Measurements from ENCODE around the gene DCST1. TPM values are rescaled to one million over a fixed set of nuclear protein-coding genes. Genes with fewer than 3 reads are reported as not detected.

The DCST1 gene
- total and polyA plus RNA-seq, 2 of the 4 experiments (the other 2 are of a cell fraction): not detected

DNA sequence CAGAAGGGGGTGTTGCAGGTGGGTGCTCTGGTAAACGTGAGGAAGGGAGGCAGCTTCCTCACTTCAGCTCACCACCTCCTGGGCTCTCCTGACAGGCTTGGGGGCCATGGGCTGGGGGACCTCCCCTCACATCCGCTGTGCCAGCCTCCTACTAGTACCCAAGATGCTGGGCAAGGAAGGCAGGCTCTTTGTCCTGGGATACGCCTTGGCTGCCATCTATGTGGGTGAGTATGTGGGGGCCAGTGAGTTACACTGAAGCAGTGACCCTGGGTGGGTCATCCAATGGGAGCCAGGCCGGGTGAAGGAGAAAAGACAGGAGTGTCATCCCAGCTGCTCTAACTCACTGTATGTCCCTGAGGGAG, 5.7 kb downstream of the DCST1 start:
- intact Hi-C loops (cut with micrococcal nuclease): no loop called here
- no TSS peak for BruUV-seq (replicated peaks)

More for the DNA sequence above, 5.7 kb downstream of the DCST1 start:
- Histone ChIP-seq H3K27me3 (ENCODE audit: control insufficient read depth, insufficient read depth, low read length) (peaks cover 36% of the 10 kb centered on the region), H3K23ac (ENCODE audit: low read depth, low read length) (no peak overlapping the region), H3K4ac (ENCODE audit: low read depth, low read length) (no peak overlapping the region), H2BK15ac (ENCODE audit: low read depth, low read length) (no peak overlapping the region), H3K9ac (ENCODE audit: low read depth, low read length) (no peak overlapping the region), H2AFZ (replicated peaks; ENCODE audit: low read length, poor library complexity) (no peak overlapping the region), H3K14ac (replicated peaks; ENCODE audit: low read depth, low read length) (no peak overlapping the region), H3K56ac (ENCODE audit: extremely low read depth, insufficient read depth, low read length) (no peak overlapping the region), H2AK9ac (replicated peaks; ENCODE audit: low read depth, low read length, poor library complexity) (no peak overlapping the region), H3K9me3 (ENCODE audit: control insufficient read depth, insufficient read depth, low read length) (no peaks in the 10 kb centered on the region), H3K4me2 (ENCODE audit: low read depth, low read length) (no peak overlapping the region), H2BK20ac (ENCODE audit: low read depth, low read length) (no peak overlapping the region), H4K8ac (ENCODE audit: low read depth in 2 of 2, low read length in 2 of 2) (no peak overlapping the region), H2BK120ac (ENCODE audit: low read depth, low read length) (no peak overlapping the region), H3K36me3 (ENCODE audit: control insufficient read depth, insufficient read depth, low read length) (no peaks in the 10 kb centered on the region), H2AK5ac (ENCODE audit: low read depth, low read length) (no peak overlapping the region), H4K20me1 (ENCODE audit: insufficient read depth, low read length) (no peaks in the 10 kb centered on the region), H3K27ac (ENCODE audit: insufficient read depth, low read length) (no peak overlapping the region), H3K18ac (ENCODE audit: low read depth, low read length) (no peak overlapping the region), H3K9me1 (ENCODE audit: insufficient read depth, low read length) (peaks cover 6% of the 10 kb centered on the region; the same call in 1 of the 2 replicates), H3K4me3 (ENCODE audit: insufficient read depth, low read depth, low read length) (no peak overlapping the region), H3K79me1 (ENCODE audit: low read depth in 1 of 2, low read length in 2 of 2) (no peaks in the 10 kb centered on the region), H4K5ac (ENCODE audit: low read depth, low read length) (no peak overlapping the region), H2BK5ac (ENCODE audit: low read depth, low read length, poor library complexity, severe bottlenecking) (no peak overlapping the region), H4K91ac (ENCODE audit: insufficient read depth, low read depth, low read length) (no peak overlapping the region), H3K4me1 (ENCODE audit: control insufficient read depth, insufficient read depth, low read length) (peaks cover 1% of the 10 kb centered on the region; the same call in 1 of the 2 replicates)
- TF ChIP-seq RCOR1 (IDR thresholded peaks at IDR 0.05; ENCODE audit: insufficient replicate concordance, low read length): no peak
- TF ChIP-seq NFE2L2 (IDR thresholded peaks at IDR 0.05; ENCODE audit: low read depth, low read length): no peak
- TF ChIP-seq MAZ (IDR thresholded peaks at IDR 0.05; ENCODE audit: borderline replicate concordance, low read depth, low read length): no peak
- POLR2A ChIA-PET (ENCODE audit: unreplicated experiment): no interaction called here
- CTCF ChIA-PET: interaction anchor here (1.4 to 1.8 kb wide), 2 partner anchors 12 to 23 kb away, joined by 3 to 4 read pairs; partner anchors contain the start of gene ADAM15
- dilution Hi-C loops (cut with HindIII; ENCODE audit: low sequenced_read_pairs, unreplicated experiment) (no loop called here), in situ Hi-C loops (cut with MboI; ENCODE audit: low sequenced_read_pairs) (no loop called here)
- DNase-seq (no peak), ATAC-seq (ENCODE audit: low read depth) (no peak)
- WGBS, 2 experiments (ENCODE audit: extremely low coverage in 2 of 2, insufficient read length in 1 of 2): 83% methylated on average over 1 of the region's 4 CpGs; no CpG with 5 or more reads in 1 of the 2 experiments

Measured in IMR-90 (cell line).